Activated naive CD8-positive, alpha-beta T cell treated with anti-CD3 and anti-CD28 coated beads, Interleukin-2, amount 10 ng/mL, durations not matched to agents 7 days and 5 days (primary cell): ENCODE data around the gene RIMBP2. TPM values are rescaled to one million over a fixed set of nuclear protein-coding genes. Genes with fewer than 3 reads are reported as not detected.
"Not testable (repeated sequence)": the region's sequence is repeated elsewhere in the genome, so short reads cannot be mapped to it uniquely, and the experiment has no call there.

Experiments used
- ATAC-seq: fragments of 150-1000 bp; cut with Tn5 transposase; one replicate; pipeline ENCODE4 v1.10.0; 2021; ENCODE audit warnings: low read depth, moderate library complexity
- POLR2A ChIA-PET: fragments of 350-600 bp; sonication (Branson Sonifier 250); formaldehyde crosslinking; loops from one replicate; lab custom pipeline; 2021; ENCODE audit warnings: antibody characterized with exemption; lab: Charles Lee
- DNase-seq: peaks from one replicate; pipeline ENCODE4 v3.0.0; 2021
- H3K27ac Mint-ChIP-seq: one replicate; pipeline ENCODE4 v1.8.0; 2022; ENCODE audit warnings: mild to moderate bottlenecking, mixed read lengths
- H3K27me3 Mint-ChIP-seq: one replicate; pipeline ENCODE4 v1.8.0; 2022; ENCODE audit warnings: mild to moderate bottlenecking, moderate library complexity, mixed read lengths
- H3K36me3 Mint-ChIP-seq: one replicate; pipeline ENCODE4 v1.8.0; 2021; ENCODE audit warnings: mild to moderate bottlenecking, mixed read lengths
- H3K4me1 Mint-ChIP-seq: one replicate; pipeline ENCODE4 v1.8.0; 2021; ENCODE audit warnings: mixed read lengths
- H3K4me3 Mint-ChIP-seq: one replicate; pipeline ENCODE4 v1.8.0; 2022; ENCODE audit warnings: mild to moderate bottlenecking, moderate library complexity, mixed read lengths
- H3K9me3 Mint-ChIP-seq: one replicate; pipeline ENCODE4 v1.8.0; 2021; ENCODE audit warnings: mixed read lengths
- total RNA-seq, 2 experiments: library from RNA; stranded (reverse); gene quantifications; one replicate each; pipeline ENCODE4 v1.2.3, GENCODE V29; 2021

Gene RIMBP2
- total RNA-seq, 2 experiments from 2014 or later, result not detected

GRCh38 chr12:130695061-130695460 is 21.0 kb downstream of the RIMBP2 start:
- no peaks in the 10 kb centered on the region for H3K4me1 Mint-ChIP-seq
- no peak overlapping the region for H3K4me3 Mint-ChIP-seq
- POLR2A ChIA-PET, result no interaction called here
- no peak for ATAC-seq
- peaks cover 20% of the 10 kb centered on the region for H3K27me3 Mint-ChIP-seq
- no peaks in the 10 kb centered on the region for H3K9me3 Mint-ChIP-seq
- no peak for DNase-seq
- H3K36me3 Mint-ChIP-seq, result no peaks in the 10 kb centered on the region
- no peak overlapping the region for H3K27ac Mint-ChIP-seq

- no peak overlapping the region for H3K4me3 Mint-ChIP-seq
- H3K4me1 Mint-ChIP-seq, result no peaks in the 10 kb centered on the region
- ATAC-seq (no peak), DNase-seq (no peak)
- H3K36me3 Mint-ChIP-seq, result no peaks in the 10 kb centered on the region
- H3K27me3 Mint-ChIP-seq, result peaks cover 7% of the 10 kb centered on the region
- H3K27ac Mint-ChIP-seq, result no peak overlapping the region
- POLR2A ChIA-PET, result no interaction called here
- H3K9me3 Mint-ChIP-seq, result no peaks in the 10 kb centered on the region
These were observed 26.4 kb downstream of the RIMBP2 start for GRCh38 chr12:130689408-130690405.

- POLR2A ChIA-PET, result not testable (repeated sequence)
These were observed 27.1 kb downstream of the RIMBP2 start for GRCh38 chr12:130688999-130689398.

GRCh38 chr12:130687796-130688778 is 28.0 kb downstream of the RIMBP2 start:
- ATAC-seq (no peak), DNase-seq (no peak)
- Mint-ChIP-seq H3K9me3 (no peaks in the 10 kb centered on the region), H3K36me3 (no peaks in the 10 kb centered on the region), H3K27ac (no peak overlapping the region), H3K4me1 (no peaks in the 10 kb centered on the region), H3K27me3 (peaks cover 6% of the 10 kb centered on the region), H3K4me3 (no peak overlapping the region)
- POLR2A ChIA-PET, result no interaction called here

More at GRCh38 chr12:130688999-130689398, 27.1 kb downstream of the RIMBP2 start:
- not testable (repeated sequence) for H3K27ac Mint-ChIP-seq, H3K4me3 Mint-ChIP-seq, H3K9me3 Mint-ChIP-seq, H3K4me1 Mint-ChIP-seq, H3K36me3 Mint-ChIP-seq, ATAC-seq, H3K27me3 Mint-ChIP-seq, DNase-seq

- no peaks in the 10 kb centered on the region for H3K36me3 Mint-ChIP-seq
- H3K9me3 Mint-ChIP-seq, result no peaks in the 10 kb centered on the region
- no peak overlapping the region for H3K4me3 Mint-ChIP-seq
- ATAC-seq, result no peak
- H3K27me3 Mint-ChIP-seq, result peaks cover 9% of the 10 kb centered on the region
- H3K4me1 Mint-ChIP-seq, result no peaks in the 10 kb centered on the region
- no peak overlapping the region for H3K27ac Mint-ChIP-seq
- POLR2A ChIA-PET, result no interaction called here
- no peak for DNase-seq
These were observed 28.9 kb downstream of the RIMBP2 start for GRCh38 chr12:130687190-130687589.

- Mint-ChIP-seq H3K9me3 (no peaks in the 10 kb centered on the region), H3K27me3 (peaks cover 9% of the 10 kb centered on the region), H3K27ac (no peak overlapping the region), H3K4me1 (no peaks in the 10 kb centered on the region), H3K4me3 (no peak overlapping the region), H3K36me3 (no peaks in the 10 kb centered on the region)
- no peak for ATAC-seq
- no peak for DNase-seq
- POLR2A ChIA-PET, result no interaction called here
These were observed 29.5 kb downstream of the RIMBP2 start for GRCh38 chr12:130686511-130686991.

GRCh38 chr12:130685850-130686249 is 30.2 kb downstream of the RIMBP2 start:
- POLR2A ChIA-PET, result no interaction called here
- H3K27ac Mint-ChIP-seq, result no peak overlapping the region
- H3K4me3 Mint-ChIP-seq, result no peak overlapping the region
- H3K9me3 Mint-ChIP-seq, result no peaks in the 10 kb centered on the region
- DNase-seq (no peak), ATAC-seq (no peak)
- H3K27me3 Mint-ChIP-seq, result peaks cover 9% of the 10 kb centered on the region
- H3K36me3 Mint-ChIP-seq, result no peaks in the 10 kb centered on the region
- no peaks in the 10 kb centered on the region for H3K4me1 Mint-ChIP-seq

GRCh38 chr12:130685250-130685787 is 30.8 kb downstream of the RIMBP2 start:
- H3K27me3 Mint-ChIP-seq, result peaks cover 9% of the 10 kb centered on the region
- DNase-seq (no peak), ATAC-seq (no peak)
- H3K27ac Mint-ChIP-seq, result no peak overlapping the region
- POLR2A ChIA-PET, result no interaction called here
- H3K4me1 Mint-ChIP-seq, result no peaks in the 10 kb centered on the region
- H3K9me3 Mint-ChIP-seq, result no peaks in the 10 kb centered on the region
- no peak overlapping the region for H3K4me3 Mint-ChIP-seq
- H3K36me3 Mint-ChIP-seq, result no peaks in the 10 kb centered on the region

- H3K9me3 Mint-ChIP-seq, result no peaks in the 10 kb centered on the region
- H3K27ac Mint-ChIP-seq, result no peak overlapping the region
- no peaks in the 10 kb centered on the region for H3K4me1 Mint-ChIP-seq
- H3K4me3 Mint-ChIP-seq, result no peak overlapping the region
- no peaks in the 10 kb centered on the region for H3K36me3 Mint-ChIP-seq
- ATAC-seq (no peak), DNase-seq (no peak)
- POLR2A ChIA-PET, result no interaction called here
- H3K27me3 Mint-ChIP-seq, result peaks cover 9% of the 10 kb centered on the region
These were observed 32.3 kb downstream of the RIMBP2 start for GRCh38 chr12:130683811-130684210.

GRCh38 chr12:130683080-130683479 is 33.0 kb downstream of the RIMBP2 start:
- H3K27ac Mint-ChIP-seq, result no peak overlapping the region
- H3K27me3 Mint-ChIP-seq, result peaks cover 7% of the 10 kb centered on the region
- no peaks in the 10 kb centered on the region for H3K36me3 Mint-ChIP-seq
- no peak for ATAC-seq
- H3K4me1 Mint-ChIP-seq, result no peaks in the 10 kb centered on the region
- H3K9me3 Mint-ChIP-seq, result no peaks in the 10 kb centered on the region
- POLR2A ChIA-PET, result no interaction called here
- H3K4me3 Mint-ChIP-seq, result no peak overlapping the region
- DNase-seq, result no peak

- Mint-ChIP-seq H3K9me3 (no peaks in the 10 kb centered on the region), H3K36me3 (no peaks in the 10 kb centered on the region), H3K27me3 (peaks cover 7% of the 10 kb centered on the region), H3K27ac (no peak overlapping the region), H3K4me1 (no peaks in the 10 kb centered on the region), H3K4me3 (no peak overlapping the region)
- DNase-seq (no peak), ATAC-seq (no peak)
- POLR2A ChIA-PET, result no interaction called here
These were observed 35.6 kb downstream of the RIMBP2 start for GRCh38 chr12:130680451-130680990.

GRCh38 chr12:130677957-130678558 is 38.0 kb downstream of the RIMBP2 start:
- Mint-ChIP-seq H3K9me3 (no peaks in the 10 kb centered on the region), H3K27ac (no peak overlapping the region), H3K4me1 (no peaks in the 10 kb centered on the region), H3K4me3 (no peak overlapping the region), H3K27me3 (peaks cover 3% of the 10 kb centered on the region), H3K36me3 (no peaks in the 10 kb centered on the region)
- DNase-seq (no peak), ATAC-seq (no peak)
- POLR2A ChIA-PET, result no interaction called here
